GM19463 (cell line): ENCODE data around the gene TRIM28.
"Not testable (repeated sequence)": the region's sequence is repeated elsewhere in the genome, so short reads cannot be mapped to it uniquely, and the experiment has no call there.

ENCODE experiments used
- ATAC-seq: cut with Tn5 transposase; IDR thresholded peaks from one replicate; pipeline ENCODE4 v1.9.1; 2021; ENCODE audit warnings: mild to moderate bottlenecking, moderate library complexity; ENCODE audit not compliant: unreplicated experiment

TRIM28 gene

DNA sequence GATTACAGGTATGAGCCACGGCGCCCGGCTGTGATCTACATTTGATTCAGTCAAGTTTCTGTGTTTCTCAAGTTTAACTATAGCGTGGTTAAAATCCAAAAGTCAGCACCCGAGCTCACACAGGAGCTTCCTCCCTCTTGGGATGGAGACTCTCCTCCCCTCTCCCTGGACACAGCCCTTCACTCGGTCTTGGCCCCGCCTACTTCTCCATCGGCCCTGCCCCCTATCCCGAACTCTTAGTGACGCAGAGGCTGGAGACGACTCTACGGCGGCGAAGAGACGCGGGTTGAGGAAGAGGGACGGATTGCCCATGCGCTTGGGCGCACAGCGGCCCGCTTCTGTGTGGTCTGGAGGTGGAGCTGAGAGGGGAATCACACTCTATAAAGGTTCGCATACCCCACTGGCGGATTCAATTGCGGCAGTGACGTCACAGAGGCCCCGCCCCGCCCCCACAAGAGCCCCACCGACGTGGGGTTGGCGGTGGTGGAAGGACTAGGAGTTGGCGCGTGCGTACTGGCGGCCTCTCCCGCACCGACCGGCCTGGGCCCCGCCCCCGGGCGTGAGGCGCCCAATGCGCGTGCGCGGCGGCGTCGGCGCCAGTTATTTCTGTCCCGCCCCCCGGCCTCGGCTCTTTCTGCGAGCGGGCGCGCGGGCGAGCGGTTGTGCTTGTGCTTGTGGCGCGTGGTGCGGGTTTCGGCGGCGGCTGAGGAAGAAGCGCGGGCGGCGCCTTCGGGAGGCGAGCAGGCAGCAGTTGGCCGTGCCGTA lies at the start of gene TRIM28:
Gene TRIM28, plus strand, starts transcription at position 239 of the 765 bp plus-strand sequence. CDS start 694 bp downstream, outside the sequence.
- ATAC-seq: peak; percentile 80

GRCh38 chr19:58497634-58498170 lies 46.2 kb upstream of the TRIM28 start:
- ATAC-seq: no peak

DNA sequence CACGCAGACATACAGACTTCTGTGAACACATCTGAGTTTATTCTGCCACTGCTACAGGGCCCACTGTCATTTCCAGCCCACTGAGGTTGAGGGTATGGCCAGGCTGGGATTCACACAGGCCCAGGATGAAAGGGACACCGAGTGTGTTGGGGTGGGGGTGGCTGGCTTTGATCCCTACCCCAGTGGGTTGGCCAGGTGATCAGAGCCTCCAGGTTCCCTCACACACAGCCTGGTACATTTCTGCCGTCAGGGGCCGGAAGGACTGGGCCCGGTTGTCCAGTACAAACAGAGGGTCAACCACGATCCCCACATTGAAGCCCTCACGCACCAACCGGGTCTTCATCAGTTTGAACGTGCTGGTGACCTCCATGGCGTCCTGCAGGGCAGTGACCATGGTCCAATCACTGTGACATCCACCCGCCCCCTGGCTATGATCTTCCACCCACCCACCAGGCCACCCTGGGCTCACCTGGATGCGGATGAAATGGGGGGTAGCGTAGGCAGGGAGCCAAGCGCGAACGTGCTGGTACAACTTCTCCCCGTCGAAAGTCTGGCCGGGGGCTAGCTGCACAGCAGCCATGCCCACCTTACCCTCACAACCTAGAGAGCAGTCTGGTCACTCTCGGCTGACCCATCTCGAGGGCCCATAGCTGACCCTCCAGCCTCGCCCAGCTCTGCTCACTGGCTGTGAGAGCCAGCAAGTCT lies 45.4 kb upstream of the TRIM28 start:
- no peak for ATAC-seq

DNA sequence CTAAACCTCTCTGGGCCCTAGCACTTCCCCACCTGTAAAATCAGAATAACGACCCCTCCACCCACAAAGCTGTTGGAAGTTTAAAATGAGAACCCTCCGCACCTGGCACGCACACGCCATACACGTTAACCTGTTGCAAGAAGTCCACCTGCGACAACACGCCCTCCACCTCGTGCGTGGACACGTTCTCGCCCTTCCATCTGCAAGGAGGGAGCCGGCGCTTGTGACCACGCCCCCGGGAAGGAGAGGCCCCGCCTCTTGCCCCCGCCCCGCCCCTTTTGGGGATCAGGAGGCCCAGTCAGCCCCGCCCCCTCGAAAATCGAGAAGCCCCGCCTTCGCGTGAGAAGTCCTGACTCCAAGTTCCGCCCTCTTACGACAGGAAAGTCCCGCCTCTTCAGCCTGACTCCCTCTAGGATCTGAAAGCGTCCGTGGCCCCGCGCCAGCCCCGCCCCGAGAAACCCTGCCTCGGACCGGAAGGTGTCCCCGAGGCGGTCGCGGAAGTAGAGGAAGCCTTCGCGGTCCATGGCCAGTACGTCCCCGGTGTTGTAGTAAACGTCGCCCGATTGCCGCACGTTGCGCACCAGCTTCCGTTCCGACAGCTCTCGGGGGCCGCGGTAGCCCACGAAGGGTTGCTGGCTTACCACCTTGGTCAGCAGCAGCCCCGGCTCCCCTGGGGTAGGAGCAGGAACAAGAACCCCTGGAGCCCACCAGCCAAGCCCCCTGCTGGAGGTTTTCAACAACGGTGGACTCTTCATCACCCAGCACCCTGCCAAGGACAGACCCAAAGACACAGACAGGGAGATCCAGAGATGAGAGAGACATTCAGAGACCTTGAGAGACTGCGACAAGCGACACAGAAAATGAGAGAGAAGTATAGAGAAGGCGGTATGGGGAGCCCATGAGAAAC lies 44.6 kb upstream of the TRIM28 start:
- ATAC-seq: peak; percentile 96

GRCh38 chr19:58500242-58500641 lies 43.6 kb upstream of the TRIM28 start:
- no peak for ATAC-seq

- ATAC-seq: not testable (repeated sequence)
Observed at GRCh38 chr19:58507602-58508223, 36.2 kb upstream of the TRIM28 start.

DNA sequence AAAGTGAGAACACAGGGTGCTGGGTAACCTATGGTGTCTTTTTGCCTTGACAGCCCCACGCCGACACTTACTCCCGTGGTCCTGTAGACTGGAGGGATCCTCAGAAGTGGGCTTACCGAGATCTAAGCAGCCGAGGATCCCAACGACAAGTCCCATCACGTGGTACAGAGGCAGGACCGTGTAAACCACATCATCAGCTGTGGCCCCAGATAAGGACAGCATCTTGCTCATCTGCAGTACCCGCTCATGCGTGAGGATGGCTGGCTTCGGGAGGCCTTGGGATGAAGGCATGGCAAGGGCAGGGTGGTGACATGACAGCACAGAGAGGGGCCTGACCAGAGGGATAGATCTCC lies 34.2 kb upstream of the TRIM28 start:
- ATAC-seq: no peak

- no peak for ATAC-seq
Observed at GRCh38 chr19:58510084-58510862, 33.6 kb upstream of the TRIM28 start.

GRCh38 chr19:58511353-58512208 lies 32.3 kb upstream of the TRIM28 start, which contains the start of gene SLC27A5:
Gene SLC27A5 (minus strand): TSS chr19:58511992. CDS start chr19:58511955, 37 bp downstream.
- no peak for ATAC-seq

GRCh38 chr19:58513213-58513693 lies 30.6 kb upstream of the TRIM28 start:
- ATAC-seq: no peak

GRCh38 chr19:58513694-58514563 lies 29.9 kb upstream of the TRIM28 start:
- ATAC-seq: peak; percentile 80

GRCh38 chr19:58514564-58515022 lies 29.3 kb upstream of the TRIM28 start:
- ATAC-seq: no peak

DNA sequence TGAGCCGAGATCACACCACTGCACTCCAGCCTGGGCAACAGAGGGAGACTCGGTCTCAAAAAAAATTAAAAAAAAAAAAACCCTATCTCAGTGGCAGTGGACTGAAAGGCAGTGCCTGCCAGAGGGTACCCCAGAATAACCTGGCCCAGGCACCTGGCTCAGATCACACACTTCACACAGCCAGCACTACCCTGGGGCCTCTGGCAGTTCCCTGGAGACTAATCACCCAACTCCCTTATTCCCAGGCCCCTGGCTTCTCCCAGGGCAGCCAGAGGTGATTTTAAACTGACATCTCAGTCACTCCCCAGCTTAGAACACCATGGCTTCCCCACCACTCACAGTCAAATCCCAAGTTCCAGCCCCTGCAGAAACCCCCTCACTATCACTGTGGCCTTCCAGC lies 28.6 kb upstream of the TRIM28 start:
- ATAC-seq: no peak

DNA sequence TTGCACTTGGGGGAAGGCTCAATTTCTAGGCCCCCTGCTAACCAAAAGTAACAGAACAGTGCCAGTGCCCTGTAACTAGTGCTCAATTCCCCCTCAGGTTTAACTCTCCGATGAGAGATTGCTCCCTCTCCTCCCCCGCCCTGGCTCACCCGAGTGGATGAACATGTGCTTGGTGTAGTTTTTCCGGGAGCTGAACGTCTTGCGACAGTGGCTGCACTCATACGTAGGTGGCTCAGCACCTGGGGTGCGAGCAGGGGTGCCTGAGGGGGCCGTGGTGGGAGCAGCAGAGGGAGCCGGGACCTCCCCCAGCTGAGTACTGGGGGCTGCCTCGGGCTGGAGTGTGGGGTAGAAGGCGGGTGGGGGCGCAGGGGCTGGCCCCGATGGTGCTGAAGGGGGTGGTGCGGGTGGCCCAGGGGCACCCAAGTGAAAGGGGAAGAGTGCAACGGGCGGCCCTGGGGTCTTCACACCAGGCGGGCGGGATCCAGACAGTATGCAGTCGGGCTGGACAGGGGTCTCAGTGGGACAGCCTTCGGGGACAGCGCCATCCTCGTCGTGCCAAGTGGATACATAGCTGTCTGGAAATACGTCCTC lies 27.5 kb upstream of the TRIM28 start:
- no peak for ATAC-seq

DNA sequence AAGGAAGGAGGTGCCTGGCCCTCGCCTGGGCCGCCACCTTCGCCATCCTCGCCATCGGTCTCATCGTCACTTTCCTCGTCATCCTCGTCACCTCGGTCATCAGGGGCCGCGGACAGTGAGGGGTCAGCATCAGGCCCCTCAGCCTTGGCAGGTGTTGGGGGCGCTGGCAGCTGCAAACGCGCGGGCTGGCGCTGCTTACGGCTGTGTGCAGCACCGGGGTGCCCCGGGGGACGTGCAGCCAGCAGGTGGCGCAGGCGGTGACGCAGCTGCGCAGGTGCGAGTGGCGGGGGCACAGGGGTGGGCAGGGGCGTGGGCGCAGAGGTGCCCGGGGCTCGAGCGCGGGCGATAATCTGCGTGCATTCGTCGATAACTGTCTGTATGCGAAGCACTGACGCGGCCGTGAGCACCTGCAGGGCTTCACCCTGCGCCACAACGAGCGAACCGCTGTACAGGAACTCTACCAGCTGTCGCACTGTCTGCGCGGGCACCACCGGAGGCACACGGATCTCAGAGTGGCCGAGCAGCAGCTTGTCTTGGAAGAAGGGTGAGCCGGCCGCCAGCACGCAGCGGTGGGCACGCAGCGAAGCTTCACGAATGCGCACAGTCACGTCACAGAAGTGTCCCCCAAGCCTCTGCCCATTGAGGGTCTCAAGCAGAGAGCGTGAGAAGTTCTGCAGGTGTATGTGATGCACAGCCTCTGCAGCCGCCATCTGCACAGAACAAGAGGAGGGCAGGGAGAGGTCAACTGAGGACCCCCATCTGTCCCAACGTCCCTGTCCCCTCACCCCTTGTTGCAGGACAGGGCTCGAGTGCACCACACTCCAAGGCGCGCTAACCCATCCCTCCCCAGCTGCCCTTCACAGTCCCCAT lies 26.7 kb upstream of the TRIM28 start:
- no peak for ATAC-seq
